Frontal cortex (tissue), 4 donors: ENCODE results near the gene PAN2. TPM values are rescaled to one million over a fixed set of nuclear protein-coding genes. Genes with fewer than 3 reads are reported as not detected.

Source experiments
- DNase-seq, 2 donors: peaks; one replicate each; pipeline ENCODE4 v3.0.0; 2012; ENCODE audit warnings: low spot score in 2 of 2
- FAIRE-seq: peaks from 2 replicates; lab custom pipeline; 2012; peaks lifted over from hg19 to GRCh38; lab: Jason Lieb, UNC
- total RNA-seq: library from RNA; depleted of rRNA; stranded (reverse); fragments of >200 nt; gene quantifications from one replicate; pipeline ENCODE4 v1.2.3, GENCODE V29; 2014
- donor health status: control.
- donor health status: control.
- donor health status: control.

The PAN2 gene, protein sequence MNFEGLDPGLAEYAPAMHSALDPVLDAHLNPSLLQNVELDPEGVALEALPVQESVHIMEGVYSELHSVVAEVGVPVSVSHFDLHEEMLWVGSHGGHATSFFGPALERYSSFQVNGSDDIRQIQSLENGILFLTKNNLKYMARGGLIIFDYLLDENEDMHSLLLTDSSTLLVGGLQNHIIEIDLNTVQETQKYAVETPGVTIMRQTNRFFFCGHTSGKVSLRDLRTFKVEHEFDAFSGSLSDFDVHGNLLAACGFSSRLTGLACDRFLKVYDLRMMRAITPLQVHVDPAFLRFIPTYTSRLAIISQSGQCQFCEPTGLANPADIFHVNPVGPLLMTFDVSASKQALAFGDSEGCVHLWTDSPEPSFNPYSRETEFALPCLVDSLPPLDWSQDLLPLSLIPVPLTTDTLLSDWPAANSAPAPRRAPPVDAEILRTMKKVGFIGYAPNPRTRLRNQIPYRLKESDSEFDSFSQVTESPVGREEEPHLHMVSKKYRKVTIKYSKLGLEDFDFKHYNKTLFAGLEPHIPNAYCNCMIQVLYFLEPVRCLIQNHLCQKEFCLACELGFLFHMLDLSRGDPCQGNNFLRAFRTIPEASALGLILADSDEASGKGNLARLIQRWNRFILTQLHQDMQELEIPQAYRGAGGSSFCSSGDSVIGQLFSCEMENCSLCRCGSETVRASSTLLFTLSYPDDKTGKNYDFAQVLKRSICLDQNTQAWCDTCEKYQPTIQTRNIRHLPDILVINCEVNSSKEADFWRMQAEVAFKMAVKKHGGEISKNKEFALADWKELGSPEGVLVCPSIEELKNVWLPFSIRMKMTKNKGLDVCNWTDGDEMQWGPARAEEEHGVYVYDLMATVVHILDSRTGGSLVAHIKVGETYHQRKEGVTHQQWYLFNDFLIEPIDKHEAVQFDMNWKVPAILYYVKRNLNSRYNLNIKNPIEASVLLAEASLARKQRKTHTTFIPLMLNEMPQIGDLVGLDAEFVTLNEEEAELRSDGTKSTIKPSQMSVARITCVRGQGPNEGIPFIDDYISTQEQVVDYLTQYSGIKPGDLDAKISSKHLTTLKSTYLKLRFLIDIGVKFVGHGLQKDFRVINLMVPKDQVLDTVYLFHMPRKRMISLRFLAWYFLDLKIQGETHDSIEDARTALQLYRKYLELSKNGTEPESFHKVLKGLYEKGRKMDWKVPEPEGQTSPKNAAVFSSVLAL
- 24.5 TPM for total RNA-seq

DNA sequence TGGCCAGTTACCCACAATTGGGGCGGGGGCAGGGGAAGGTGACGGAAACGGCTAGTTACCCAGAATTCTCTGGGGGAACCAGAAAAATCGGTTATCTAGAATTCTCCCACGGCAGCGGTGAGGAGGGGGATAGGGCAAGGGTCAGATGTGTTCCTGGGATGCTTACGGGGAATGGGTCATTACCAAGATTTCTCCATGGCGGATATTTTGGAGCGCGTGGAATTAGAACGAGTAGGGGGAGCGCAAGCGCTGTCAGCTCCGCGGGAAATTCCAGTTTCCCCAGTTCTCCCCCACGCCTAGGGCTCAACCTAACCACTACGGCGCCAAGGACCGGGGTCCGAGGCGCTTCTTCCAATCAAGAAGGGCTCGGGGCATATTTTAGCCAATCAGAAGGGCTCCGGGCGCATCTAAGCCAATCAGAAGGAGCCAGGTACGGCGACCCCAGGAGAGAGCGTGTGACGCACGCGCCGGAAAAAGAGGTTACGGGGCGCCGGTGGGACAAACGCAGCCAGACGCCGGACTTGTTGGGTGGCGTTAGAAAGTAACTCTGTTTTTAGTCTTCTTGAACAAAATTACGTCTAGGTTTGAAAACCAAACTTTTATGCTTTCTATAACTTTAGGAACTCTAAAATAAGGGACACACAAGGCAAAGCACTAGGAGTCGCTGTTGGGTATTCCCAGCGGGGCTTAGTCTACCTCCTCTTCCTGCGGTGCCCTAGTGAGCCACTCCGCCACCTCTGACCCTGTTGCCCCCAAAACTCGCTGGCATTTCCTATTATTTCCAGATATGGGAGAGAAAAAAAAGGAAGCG, at the start of gene PAN2:
Gene PAN2, minus strand, starts transcription at position 322 of the 811 bp plus-strand sequence. CDS start 906 bp downstream, outside the sequence.
- no peak for FAIRE-seq
- peak; percentile 78 to 94 for DNase-seq

DNA sequence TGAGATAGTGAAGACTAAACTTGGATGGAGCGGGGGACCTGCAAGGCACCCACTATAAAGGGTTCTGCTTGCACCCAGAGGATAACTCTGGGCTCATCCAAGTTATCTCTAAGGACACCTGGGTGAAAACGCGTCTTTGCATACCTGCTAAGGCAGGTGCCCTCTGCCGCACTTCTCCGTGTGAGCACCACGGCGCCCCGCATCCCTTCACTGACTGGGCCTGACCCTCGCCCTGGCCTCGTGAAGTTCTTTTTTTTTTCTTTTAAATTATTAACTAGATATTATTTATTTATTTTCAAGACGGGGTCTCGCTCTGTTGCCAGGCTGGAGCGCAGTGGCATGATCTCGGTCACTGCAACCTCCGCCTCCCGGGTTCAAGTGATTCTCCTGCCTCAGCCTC, 48.8 kb upstream of the PAN2 start:
- no peak for DNase-seq
- FAIRE-seq = no peak

DNA sequence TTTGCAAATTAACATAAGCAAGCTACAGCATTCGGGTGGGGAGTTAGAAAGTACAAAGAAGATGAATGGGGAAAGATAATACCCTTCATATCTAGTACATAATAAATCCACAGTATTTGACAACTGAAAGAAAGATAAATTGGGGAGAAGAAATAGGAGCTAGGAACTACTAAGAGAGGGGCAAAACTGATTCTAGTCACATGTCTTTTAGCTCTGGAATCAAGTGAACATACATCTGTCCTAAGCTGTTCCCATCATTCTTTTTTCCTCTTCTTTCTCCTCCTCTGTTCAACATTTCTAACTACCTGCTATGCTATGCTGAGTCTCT, 44.2 kb upstream of the PAN2 start:
- DNase-seq = no peak
- FAIRE-seq = no peak

DNA sequence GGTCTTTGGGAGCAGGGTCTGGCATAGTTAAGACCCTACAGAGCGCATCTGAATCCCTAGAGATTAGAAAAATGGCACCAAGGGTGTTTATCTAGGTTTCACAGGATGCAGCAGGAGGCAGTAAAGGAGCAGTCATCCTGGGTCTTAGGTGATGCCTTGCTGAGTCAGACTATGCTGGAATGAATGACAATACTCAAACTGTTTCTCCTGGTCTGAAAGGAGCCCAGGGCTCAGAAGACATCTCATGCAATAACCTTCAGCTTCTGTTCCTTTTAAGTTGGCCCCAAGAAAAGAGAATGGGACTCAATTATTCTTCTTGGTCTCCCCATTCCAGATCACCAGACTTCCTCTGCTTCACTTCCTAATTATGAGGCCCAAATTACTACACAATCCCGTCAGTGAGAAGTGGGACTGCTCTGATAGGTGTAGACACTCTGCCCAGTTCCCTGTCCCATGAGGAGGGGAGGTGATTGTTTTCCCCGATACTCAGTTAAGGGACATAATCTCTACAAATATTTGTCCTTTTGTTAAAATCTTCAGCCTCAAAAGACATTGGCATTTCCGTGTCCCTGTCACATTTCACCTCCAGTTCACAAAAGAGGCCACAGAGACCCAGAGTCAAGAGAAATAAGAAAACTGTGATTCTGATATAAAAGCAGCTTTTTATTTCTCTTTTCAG, 43.6 kb upstream of the PAN2 start:
- no peak for DNase-seq
- FAIRE-seq = no peak

DNA sequence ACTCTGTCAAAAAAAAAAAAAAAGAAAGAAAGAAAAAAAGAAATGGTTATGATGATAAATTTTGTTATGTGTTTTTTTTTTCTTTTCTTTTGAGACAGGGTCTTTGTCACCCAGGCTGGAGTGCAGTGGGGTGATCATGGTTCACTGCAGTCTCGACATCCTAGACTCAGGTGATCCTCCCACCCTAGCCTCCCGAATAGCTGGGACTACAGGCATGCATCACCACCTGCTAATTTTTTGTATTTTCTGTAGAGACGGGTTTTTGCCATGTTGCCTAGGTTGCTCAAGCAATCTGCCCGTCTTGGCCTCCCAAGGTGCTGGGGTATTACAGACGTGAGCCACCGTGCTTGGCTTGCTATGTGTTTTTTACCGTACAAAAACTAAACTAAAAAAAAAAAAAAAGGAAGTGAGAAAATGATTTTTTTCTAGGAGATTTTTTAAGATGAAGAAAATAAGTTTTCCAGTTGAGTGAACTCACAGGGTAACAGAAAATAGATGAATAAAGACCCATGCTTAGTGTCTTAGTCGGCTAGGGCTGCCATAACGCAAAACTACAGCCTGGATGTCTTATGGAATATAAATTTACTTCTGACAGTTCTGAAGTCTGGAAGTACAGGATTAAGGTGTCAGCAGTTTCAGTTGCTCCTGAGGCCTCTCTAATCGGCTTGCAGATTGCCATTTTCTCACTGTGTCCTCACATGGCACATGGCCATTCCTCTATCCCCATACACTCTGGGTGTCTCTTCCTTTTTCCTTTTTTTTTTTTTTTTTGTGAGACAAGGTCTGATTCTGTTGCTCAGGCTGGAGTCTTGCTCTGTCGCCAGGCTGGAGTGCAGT, 42.0 kb upstream of the PAN2 start:
- no peak for FAIRE-seq
- no peak for DNase-seq

DNA sequence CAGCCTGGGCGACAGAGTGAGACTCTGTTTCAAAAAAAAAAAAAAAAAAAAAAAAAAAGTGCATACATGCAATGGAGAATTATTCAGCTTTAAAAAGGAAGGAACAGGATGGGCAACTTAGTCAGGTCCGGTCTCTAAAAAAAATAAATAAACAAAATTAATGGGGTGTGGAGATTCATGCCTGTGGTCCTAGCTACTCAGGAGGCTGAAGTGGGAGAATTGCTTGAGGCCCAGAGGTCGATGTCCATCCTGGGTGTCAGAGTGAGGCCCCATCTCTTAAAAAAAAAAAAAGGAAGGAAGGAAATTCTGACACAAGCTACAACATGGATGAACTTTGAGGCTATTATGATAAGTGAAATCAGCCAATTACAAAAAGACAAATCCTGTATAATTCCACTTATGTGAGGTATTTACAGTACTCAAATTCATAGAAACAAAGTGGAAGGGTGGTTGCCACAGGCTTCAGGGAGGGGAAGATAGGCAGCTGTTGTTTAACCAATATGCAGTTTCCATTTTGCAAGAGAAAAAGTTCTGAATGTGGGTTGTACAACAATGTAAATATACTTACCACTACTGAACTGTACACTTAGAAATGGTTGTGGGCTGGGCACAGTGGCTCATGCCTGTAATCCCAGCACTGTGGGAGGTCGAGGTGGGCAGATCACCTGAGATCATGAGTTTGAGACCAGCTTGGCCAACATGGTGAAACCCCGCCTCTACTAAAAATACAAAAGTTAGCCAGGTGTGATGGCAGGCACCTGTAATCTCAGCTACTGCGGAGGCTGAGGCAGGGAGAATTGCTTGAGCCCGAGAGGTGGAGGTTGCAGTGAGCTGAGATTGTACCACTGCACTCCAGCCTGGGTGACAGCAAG, 41.2 kb upstream of the PAN2 start:
- FAIRE-seq = no peak
- no peak for DNase-seq

DNA sequence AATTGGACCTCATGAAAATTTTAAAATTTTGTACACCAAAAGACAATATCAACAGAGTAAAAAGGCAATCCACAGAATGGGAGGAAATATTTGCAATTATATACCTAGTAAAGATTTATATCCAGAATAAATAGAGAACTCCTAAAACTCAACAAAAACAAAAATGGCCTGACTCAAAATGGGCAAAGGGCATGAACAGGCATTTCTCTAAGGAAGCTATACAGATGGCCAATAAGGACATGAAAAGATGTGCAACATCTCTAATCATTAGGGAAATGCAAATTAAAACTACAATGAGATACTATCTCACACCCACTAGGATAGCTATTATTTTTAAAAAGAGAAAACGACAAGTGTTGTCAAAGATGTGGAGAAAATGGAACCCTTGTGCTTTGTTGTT, 39.7 kb upstream of the PAN2 start:
- FAIRE-seq (no peak), DNase-seq (no peak)

DNA sequence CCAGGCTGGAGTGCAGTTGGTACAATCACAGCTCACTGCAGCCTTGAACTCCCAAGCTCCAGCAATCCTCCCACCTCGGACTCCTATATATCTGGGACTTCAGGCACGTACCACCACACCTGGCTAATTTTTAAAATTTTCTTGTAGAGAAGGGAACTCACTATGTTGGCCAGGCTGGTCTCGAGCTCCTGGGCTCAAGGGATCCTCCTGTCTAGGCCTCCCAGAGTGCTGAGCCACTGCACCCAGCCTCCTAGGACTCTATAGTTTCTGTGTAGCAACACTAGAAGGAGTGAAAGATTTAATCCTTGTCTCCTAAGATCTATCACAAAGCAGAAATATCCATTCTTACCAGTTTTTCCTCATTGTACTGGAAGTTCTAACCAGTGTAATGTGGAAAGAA, 33.1 kb upstream of the PAN2 start:
- FAIRE-seq (no peak), DNase-seq (no peak)

DNA sequence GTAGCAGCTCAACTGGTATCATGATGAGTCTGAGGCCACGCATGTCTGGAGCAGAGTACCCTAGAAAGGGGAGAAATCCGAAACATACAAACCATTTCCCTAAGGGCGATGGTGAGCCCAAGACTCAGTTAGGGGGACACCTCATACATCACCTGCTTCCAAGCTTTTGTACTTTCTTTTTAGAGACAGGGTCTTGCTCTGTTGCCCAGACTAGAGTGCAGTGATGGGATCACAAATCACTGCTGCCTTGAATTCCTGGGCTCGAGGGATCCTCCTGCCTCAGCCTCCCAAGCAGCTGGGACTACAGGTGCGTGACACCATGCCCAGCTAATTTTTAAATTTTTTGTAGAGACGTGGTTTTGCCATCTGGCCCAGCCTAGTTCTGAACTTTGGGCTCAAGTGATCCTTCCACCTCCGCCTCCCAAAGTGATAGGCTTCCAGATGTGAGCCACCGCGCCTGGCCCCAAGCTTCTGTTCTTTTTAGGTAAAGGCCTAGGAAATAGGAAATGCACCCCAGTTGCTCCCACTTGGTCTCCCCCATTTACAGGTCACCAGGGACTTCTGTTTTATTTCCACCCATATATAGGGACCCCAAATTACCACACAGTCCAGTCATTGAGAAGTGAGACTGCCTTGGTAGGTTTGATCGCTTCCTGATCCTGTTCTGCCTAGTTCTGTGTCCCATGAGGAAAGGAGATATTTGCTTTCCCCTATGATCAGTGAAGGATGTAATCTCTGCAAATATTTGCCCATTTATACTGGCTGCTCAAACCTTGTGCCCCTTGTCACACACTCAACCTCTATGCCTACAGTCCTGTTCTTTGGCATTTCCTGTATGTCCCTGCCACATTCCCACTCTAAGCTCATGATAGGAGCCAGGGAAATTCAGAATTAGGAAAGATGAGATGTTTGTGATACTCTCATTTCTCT, 28.6 kb upstream of the PAN2 start, which contains the start of gene APOF:
Gene APOF, minus strand, starts transcription at position 728 of the 930 bp plus-strand sequence. Its CDS starts 112 bp downstream, at position 616.
- FAIRE-seq (no peak), DNase-seq (no peak)

DNA sequence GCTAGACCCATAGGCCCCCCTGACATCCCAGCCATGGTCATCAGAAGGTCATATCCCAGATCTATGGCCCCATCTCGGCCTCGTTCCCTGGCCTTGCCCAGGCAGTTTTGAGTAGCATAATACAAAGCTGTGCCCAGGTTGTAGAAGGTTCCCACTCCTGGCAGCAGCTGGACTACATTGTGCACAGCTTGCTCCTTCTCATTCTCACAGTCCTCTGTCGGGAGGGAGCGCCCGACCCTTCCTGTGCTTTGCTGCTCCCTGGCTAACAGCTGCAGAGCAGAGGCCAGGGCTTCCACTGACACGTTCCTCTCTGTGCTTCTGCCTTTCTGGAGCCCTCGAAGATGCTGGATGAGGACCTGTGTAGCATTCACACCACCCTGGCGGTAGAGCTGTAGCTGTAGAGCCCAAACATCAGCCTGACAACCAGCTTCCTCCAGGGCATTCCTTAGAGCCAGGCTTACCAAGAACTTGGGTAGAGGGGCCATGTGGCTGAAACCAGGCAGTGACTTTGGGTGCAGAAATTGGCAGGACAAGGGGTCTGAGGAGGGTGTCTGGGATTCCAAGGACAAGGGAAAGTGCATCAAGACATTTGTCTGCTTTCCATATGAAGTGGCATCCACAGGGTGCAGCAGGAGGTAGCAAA, 27.8 kb upstream of the PAN2 start:
- DNase-seq = no peak
- no peak for FAIRE-seq

DNA sequence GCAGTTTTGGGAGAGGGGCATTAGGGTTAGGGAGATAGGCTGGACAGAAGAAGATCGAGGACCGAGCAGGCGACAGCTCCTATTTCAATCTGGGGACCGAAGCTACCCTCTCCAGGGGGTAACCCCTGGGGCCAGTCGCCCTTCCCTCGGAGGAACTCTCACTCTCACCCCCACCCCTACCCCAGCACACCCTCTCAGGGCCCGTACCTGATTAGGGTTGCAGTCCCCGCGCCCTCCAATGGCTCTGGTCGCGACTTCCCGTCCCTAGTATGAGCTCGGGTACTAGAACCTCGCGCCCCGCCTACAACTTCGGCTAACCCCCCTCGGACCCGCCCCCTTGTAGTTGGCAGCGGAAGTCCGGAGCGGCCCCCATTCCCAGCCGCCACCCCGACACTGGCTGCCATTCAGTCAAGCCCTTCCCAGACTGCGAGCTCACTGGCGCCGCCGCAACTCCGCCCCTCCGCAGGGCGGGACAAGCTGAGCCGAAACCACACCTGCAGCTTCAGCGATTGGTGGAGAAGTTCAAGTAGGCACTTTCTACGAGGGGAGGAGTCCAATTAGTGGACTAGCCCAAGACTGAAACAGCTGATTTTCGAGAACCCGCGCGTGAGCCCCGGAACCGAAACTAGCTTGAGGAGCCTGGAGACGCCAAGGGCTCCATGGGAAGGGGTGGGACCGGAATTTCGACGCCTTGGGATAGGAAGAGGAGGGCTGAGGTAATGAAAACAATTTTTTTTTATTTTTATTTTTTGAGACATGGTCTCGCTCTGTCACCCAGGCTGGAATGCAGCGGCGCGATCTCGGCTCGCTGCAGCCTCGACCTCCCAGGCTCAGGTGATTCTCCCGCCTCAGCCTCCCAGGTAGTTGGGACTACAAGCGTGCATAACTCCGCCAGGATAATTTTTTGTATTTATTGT, 26.3 kb upstream of the PAN2 start, which contains the start of gene STAT2:
Gene STAT2, minus strand, starts transcription at position 257 of the 917 bp plus-strand sequence. CDS start 3,536 bp downstream, outside the sequence.
- FAIRE-seq (peak; percentile 93), DNase-seq (peak; percentile 80 to 90)

DNA sequence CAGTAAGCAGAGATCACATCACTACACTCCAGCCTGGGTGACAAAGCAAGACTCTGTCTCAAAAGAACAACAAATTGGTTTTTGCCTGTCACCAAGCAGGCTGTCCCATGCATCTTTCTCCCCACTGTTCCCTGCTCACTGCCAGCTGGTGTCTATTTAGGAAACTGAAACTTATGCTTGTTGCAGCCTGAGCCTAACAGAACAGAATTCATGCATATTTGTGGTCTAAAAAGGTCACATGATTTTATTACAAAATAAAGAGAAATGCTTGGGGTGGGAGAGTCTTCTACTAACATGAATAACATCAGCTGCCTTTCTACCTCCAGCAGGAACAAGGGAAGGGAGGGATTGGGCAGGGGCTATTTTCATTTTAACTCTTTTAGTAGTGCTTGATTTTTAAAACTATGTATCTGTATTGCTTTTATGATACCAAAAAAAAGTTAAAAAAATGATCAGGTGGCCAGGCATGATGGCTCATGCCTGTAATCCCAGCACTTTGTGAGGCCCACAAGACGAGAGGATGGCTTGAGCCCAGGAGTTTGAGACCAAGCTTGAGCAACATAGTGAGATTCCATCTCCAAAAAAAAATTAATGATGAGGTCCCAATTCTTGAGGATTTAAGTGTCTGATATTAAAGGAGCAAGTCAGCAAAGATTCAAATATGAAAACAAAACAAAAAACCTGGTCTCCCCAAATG, 25.2 kb upstream of the PAN2 start:
- DNase-seq (no peak), FAIRE-seq (no peak)

DNA sequence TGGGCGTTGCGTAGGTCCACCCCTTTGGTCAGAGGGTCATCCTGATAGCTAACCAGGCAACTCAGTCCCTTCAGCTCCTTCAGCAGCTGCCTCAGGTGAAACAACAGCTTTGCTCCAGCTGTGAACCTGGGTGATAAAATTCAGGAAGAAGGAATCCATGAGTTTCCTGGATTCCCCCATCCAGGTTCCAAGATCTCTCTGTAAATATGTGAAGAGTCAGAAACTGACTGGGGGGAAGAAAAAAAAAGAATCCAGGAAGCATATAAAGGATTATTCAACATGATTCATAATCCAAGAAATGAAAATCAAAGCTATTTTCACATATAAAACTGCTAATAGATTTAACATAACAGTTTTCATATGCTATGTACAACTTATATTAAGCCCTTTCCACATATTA, 17.5 kb upstream of the PAN2 start:
- DNase-seq = no peak
- FAIRE-seq = no peak

DNA sequence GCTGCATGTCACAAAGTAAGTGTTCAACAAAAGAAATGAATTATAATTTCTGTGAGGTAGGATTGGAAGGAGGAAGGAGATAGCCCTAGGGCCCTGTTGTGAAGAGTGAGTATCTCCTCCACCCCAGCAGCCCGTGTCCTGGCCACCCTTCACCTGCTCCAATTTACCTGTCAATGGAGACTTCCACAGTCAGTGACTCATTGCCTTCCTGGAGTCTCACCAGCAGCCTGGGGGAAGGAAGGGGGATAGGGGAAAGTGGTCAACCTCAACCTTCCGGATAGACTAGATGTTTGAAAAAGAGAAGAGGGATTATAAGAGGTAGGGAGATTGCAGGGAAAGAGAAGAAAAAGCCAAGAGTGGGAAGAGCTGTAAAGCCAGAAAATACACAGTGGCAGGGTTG, 16.9 kb upstream of the PAN2 start:
- FAIRE-seq (no peak), DNase-seq (no peak)
